Measurements from ENCODE around the gene IGLON5.

DNA sequence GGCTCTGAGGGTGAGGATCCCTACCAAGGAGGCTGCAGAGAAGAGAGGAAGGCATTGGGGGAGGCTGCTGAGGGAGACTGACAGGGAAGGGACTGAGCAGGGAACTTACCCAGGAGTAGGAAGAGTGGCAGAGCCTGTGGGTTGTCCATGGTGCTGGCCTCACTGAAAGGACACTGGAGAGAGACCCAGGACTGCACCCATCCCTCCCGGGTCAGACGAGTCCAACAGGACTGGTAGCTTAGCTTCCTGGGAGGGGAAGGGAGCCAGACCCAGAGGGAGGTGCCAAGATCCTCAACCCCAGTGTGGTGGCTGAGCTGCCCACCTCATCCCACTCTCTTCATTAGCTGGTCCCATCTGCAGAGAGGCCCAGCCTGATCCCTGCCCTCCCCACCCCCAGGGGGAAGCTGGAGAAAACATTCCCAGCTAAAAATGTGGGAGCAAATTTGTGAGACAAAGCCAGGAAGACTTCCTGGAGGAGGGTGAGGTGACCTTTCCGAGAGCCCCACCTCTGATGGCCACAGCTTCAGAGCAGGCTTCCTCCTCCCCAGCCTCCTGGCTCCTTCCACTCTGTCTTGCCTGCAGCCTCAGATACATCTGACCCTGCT lies 30.6 kb downstream of the IGLON5 start, which contains the start of gene VSIG10L:
- TF ChIP-seq EZH2 (IDR thresholded peaks at IDR 0.05; ENCODE audit: low read depth, unreplicated experiment) (no peak), POLR2AphosphoS5 (IDR thresholded peaks at IDR 0.05; ENCODE audit: low read depth) (no peak)
- TF ChIP-seq, protein P1, sequence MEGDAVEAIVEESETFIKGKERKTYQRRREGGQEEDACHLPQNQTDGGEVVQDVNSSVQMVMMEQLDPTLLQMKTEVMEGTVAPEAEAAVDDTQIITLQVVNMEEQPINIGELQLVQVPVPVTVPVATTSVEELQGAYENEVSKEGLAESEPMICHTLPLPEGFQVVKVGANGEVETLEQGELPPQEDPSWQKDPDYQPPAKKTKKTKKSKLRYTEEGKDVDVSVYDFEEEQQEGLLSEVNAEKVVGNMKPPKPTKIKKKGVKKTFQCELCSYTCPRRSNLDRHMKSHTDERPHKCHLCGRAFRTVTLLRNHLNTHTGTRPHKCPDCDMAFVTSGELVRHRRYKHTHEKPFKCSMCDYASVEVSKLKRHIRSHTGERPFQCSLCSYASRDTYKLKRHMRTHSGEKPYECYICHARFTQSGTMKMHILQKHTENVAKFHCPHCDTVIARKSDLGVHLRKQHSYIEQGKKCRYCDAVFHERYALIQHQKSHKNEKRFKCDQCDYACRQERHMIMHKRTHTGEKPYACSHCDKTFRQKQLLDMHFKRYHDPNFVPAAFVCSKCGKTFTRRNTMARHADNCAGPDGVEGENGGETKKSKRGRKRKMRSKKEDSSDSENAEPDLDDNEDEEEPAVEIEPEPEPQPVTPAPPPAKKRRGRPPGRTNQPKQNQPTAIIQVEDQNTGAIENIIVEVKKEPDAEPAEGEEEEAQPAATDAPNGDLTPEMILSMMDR (conservative IDR thresholded peaks at IDR 0.05; ENCODE audit: low read depth in 2 of 2): no peak

Measured in GM23338 (cell line).